PC-9 (cell line): Measurements from ENCODE around the gene CAPN9. TPM values are rescaled to one million over a fixed set of nuclear protein-coding genes. Genes with fewer than 3 reads are reported as not detected.

Source experiments
- BruUV-seq: library from RNA; stranded (reverse); fragments of 400-500 nt; replicated peaks from 2 replicates; lab custom pipeline; 2021; lab: Mats Ljungman, UMichigan
- CTCF ChIA-PET: fragments of 300-600 bp; sonication (Branson Sonifier 250); formaldehyde crosslinking; loops from one replicate; lab custom pipeline; 2022; ENCODE audit warnings: antibody characterized with exemption; lab: Charles Lee
- POLR2A ChIA-PET: fragments of 300-600 bp; sonication (Branson Sonifier 250); formaldehyde crosslinking; loops from one replicate; lab custom pipeline; 2022; ENCODE audit warnings: antibody characterized with exemption; ENCODE audit not compliant: unreplicated experiment; lab: Charles Lee
- DNase-seq, 2 experiments: peaks; one replicate each; pipeline versions ENCODE4 v3.0.0 to v3.0.0-alpha.2; 2015 to 2022; ENCODE audit warnings: mixed read lengths in 1 of 2
- H2AFZ ChIP-seq: fragments of 200-600 bp; sonication (generic); 2 replicates; pipeline ENCODE4 v1.8.1; 2017; ENCODE audit warnings: antibody characterized with exemption
- H3F3A ChIP-seq: fragments of 200-600 bp; sonication (generic); 2 replicates; pipeline ENCODE4 v1.8.1; 2017; ENCODE audit warnings: antibody characterized with exemption, mild to moderate bottlenecking, low read depth; ENCODE audit not compliant: insufficient read depth
- H3K27ac ChIP-seq: fragments of 200-600 bp; sonication (generic); 2 replicates; pipeline ENCODE4 v1.6.1; 2016; ENCODE audit warnings: mixed run types
- H3K27me3 ChIP-seq: fragments of 200-600 bp; sonication (generic); 2 replicates; pipeline ENCODE4 v1.6.1; 2016; ENCODE audit warnings: low read depth, mixed run types; ENCODE audit not compliant: insufficient read depth
- H3K36me3 ChIP-seq: fragments of 200-600 bp; sonication (generic); 2 replicates; pipeline ENCODE4 v1.6.1; 2016; ENCODE audit warnings: low read depth, mixed run types
- H3K4me1 ChIP-seq: fragments of 200-600 bp; sonication (generic); replicated peaks from 2 replicates; pipeline ENCODE4 v1.6.1; 2016; ENCODE audit warnings: mixed run types; ENCODE audit not compliant: insufficient read depth
- H3K4me2 ChIP-seq: fragments of 200-600 bp; sonication (generic); 2 replicates; pipeline ENCODE4 v1.6.1; 2017; ENCODE audit warnings: mixed run types
- H3K4me3 ChIP-seq: fragments of 200-600 bp; sonication (generic); 2 replicates; pipeline ENCODE4 v1.6.1; 2016; ENCODE audit warnings: mixed run types
- H3K79me2 ChIP-seq: fragments of 200-600 bp; sonication (generic); 2 replicates; pipeline ENCODE4 v1.6.1; 2017; ENCODE audit warnings: low read depth, mixed run types
- H3K9me2 ChIP-seq: fragments of 200-600 bp; sonication (generic); 2 replicates; pipeline ENCODE4 v1.8.1; 2017; ENCODE audit warnings: mild to moderate bottlenecking; ENCODE audit not compliant: insufficient read depth
- H3K9me3 ChIP-seq: fragments of 200-600 bp; sonication (generic); 2 replicates; pipeline ENCODE4 v1.8.1; 2016; ENCODE audit warnings: low read depth; ENCODE audit not compliant: insufficient read depth
- H4K20me1 ChIP-seq: fragments of 200-600 bp; sonication (generic); 2 replicates; pipeline ENCODE4 v1.8.1; 2017; ENCODE audit not compliant: insufficient read depth
- CTCF ChIP-seq: fragments of 200-600 bp; sonication (generic); conservative IDR thresholded peaks from 2 replicates; pipeline ENCODE4 v1.6.1; 2017; ENCODE audit warnings: mixed run types, antibody characterized with exemption, mild to moderate bottlenecking, moderate library complexity
- EZH2 ChIP-seq: fragments of 200-600 bp; sonication (generic); IDR thresholded peaks from 2 replicates; pipeline ENCODE4 v1.8.0; 2017; ENCODE audit warnings: antibody characterized with exemption, low read depth
- intact Hi-C: fragments of 100-400 bp; cut with micrococcal nuclease; formaldehyde crosslinking; loops from one replicate; pipeline ENCODE4 v1.10.0; 2022; ENCODE audit not compliant: unreplicated experiment
- total RNA-seq: library from RNA; stranded (reverse); gene quantifications from 2 replicates; pipeline ENCODE4 v1.2.3, GENCODE V29; 2021

Gene CAPN9
- total RNA-seq, 1 experiment from 2014 or later = not detected

GRCh38 chr1:230788561-230789275, 41.5 kb downstream of the CAPN9 start:
- Histone ChIP-seq H3K27me3 (peaks cover 11% of the 10 kb centered on the region), H3K36me3 (no peaks in the 10 kb centered on the region), H2AFZ (no peak overlapping the region), H3K9me2 (no peaks in the 10 kb centered on the region), H3K79me2 (no peaks in the 10 kb centered on the region), H3K27ac (no peak overlapping the region), H3K9me3 (no peaks in the 10 kb centered on the region), H3K4me2 (no peak overlapping the region), H4K20me1 (no peaks in the 10 kb centered on the region), H3K4me1 (no peaks in the 10 kb centered on the region), H3F3A (no peaks in the 10 kb centered on the region), H3K4me3 (no peak overlapping the region)
- intact Hi-C loops = no loop called here
- ChIA-PET POLR2A (no interaction called here), CTCF (interaction anchor here (0.5 kb wide), 1 partner anchor 759 kb away, joined by 6 read pairs; no protein-coding TSS in a partner anchor)
- no TSS peak for BruUV-seq
- no peak for DNase-seq
- TF ChIP-seq CTCF (no peak), EZH2 (no peak)

- Histone ChIP-seq H3F3A (no peaks in the 10 kb centered on the region), H3K9me3 (no peaks in the 10 kb centered on the region), H3K4me1 (no peaks in the 10 kb centered on the region), H3K9me2 (no peaks in the 10 kb centered on the region), H3K4me3 (no peak overlapping the region), H3K4me2 (no peak overlapping the region), H3K79me2 (no peaks in the 10 kb centered on the region), H3K27me3 (peaks cover 11% of the 10 kb centered on the region), H2AFZ (no peak overlapping the region), H3K27ac (no peak overlapping the region), H3K36me3 (no peaks in the 10 kb centered on the region), H4K20me1 (no peaks in the 10 kb centered on the region)
- TF ChIP-seq CTCF (no peak), EZH2 (no peak)
- no peak for DNase-seq
- CTCF ChIA-PET = no interaction called here
- intact Hi-C loops = no loop called here
- no TSS peak for BruUV-seq
- POLR2A ChIA-PET = no interaction called here
Observed at GRCh38 chr1:230790026-230790425, 42.8 kb downstream of the CAPN9 start.

GRCh38 chr1:230791986-230792564, 44.9 kb downstream of the CAPN9 start:
- no peak overlapping the region for H3K4me2 ChIP-seq
- no peaks in the 10 kb centered on the region for H3K4me1 ChIP-seq
- no peak for DNase-seq
- H2AFZ ChIP-seq = no peak overlapping the region
- BruUV-seq = no TSS peak
- no peak overlapping the region for H3K4me3 ChIP-seq
- H3K79me2 ChIP-seq = no peaks in the 10 kb centered on the region
- ChIA-PET CTCF (no interaction called here), POLR2A (no interaction called here)
- intact Hi-C loops = no loop called here
- H3K9me3 ChIP-seq = no peaks in the 10 kb centered on the region
- no peaks in the 10 kb centered on the region for H3K9me2 ChIP-seq
- no peaks in the 10 kb centered on the region for H3F3A ChIP-seq
- no peak overlapping the region for H3K27ac ChIP-seq
- H3K27me3 ChIP-seq = peaks cover 8% of the 10 kb centered on the region
- no peaks in the 10 kb centered on the region for H4K20me1 ChIP-seq
- no peaks in the 10 kb centered on the region for H3K36me3 ChIP-seq
- TF ChIP-seq CTCF (no peak), EZH2 (no peak)
